HG02588 (cell line): ENCODE data around the gene AGMO.

Experiments used
- ATAC-seq: cut with Tn5 transposase; IDR thresholded peaks from one replicate; pipeline ENCODE4 v1.9.1; 2021; ENCODE audit warnings: mild to moderate bottlenecking, moderate library complexity; ENCODE audit not compliant: unreplicated experiment

Gene AGMO

GRCh38 chr7:15504351-15504750 lies 57.5 kb downstream of the AGMO start:
- ATAC-seq, result no peak

DNA sequence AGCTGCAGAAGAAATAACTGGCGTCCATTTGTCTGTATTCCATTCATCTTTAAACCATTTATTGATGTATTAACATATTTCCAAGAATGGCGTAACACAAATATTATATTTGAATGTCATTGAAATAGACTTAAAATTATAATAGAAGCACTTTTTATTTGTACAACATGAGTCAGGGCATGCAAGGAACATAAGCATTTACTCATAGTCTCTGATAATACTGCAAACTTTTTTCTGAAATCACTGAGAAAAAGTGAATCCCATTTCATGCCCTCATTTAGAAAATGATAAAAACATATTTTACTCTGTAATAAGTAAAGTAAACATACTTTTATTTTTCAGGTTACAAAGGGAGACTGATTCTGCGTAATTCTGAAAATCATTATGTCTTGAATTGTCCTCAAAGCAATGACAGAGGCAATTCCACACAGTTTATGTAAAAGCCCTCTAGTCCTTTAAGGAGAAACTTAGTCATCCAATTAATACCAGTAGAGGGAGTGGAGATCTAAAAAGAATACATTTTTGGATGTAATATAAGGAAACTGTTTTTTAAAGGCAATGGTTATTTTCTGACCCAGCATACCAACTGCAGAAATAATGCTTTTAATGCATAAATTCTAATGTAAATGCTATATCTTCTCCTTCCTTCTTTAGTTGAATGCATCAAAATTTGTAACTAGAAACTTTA lies 58.1 kb downstream of the AGMO start:
- no peak for ATAC-seq

GRCh38 chr7:15498465-15498864 lies 63.4 kb downstream of the AGMO start:
- ATAC-seq, result no peak

DNA sequence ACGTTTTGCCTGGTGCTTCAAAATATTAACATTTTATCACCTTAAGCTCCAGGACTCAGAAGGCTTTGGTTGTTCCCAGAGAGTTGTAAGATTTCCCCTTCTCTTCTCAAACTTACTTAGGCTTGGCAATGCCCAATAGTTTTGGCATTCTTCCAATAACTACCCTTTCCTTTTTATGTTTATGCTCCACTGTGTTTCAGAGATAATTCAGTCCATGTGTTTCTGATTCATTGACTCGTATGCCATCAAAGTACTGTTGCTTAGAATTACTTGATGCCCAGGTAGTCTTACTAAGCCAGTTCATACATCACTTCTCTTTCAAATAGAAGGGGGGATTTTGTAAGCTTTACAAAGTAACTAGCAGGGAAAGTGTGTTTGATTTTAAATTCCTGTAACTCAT lies 66.6 kb downstream of the AGMO start:
- no peak for ATAC-seq

DNA sequence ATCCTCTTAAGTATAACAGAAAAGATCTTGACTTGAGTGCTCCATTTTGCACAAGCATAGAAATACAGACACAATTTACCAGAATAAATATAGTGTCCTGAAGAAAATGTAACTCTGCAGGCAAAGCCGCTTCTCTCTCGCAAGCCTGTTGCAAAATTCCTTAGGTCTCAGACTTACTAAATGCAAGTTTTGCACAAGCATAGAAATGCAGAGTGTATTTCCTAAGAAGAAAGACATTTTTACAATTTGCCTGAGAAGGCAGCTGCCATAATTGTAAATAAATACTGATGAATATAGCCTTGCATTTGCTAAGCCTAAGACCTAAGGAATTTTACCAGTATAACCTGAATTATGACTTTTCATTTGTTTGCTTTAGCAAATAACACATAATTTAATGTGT lies 67.1 kb downstream of the AGMO start:
- no peak for ATAC-seq

GRCh38 chr7:15491361-15491760 lies 70.5 kb downstream of the AGMO start:
- no peak for ATAC-seq

- no peak for ATAC-seq
Measured at GRCh38 chr7:15490291-15490690, 71.5 kb downstream of the AGMO start.

- no peak for ATAC-seq
Measured at GRCh38 chr7:15489861-15490260, 72.0 kb downstream of the AGMO start.

DNA sequence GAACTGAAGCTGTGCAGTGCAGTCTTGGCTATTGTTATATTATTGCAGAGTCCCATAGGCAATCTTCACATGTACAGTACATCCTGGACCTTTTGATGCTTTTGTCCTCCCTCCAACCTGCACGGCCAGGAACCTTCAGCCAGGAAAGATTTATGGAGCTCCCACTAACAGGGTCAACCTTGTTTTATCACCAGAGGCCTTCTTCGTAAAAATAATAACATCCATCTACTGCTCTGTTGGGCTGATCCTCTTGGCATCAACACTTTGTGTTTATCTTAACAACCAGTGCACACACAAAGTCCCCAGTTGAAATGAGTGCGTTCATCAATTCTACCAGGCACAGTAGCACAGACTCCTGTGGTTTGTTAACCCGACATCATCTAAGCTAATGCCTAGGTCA lies 72.4 kb downstream of the AGMO start:
- ATAC-seq, result no peak

- no peak for ATAC-seq
Measured at GRCh38 chr7:15488401-15488800, 73.4 kb downstream of the AGMO start.

DNA sequence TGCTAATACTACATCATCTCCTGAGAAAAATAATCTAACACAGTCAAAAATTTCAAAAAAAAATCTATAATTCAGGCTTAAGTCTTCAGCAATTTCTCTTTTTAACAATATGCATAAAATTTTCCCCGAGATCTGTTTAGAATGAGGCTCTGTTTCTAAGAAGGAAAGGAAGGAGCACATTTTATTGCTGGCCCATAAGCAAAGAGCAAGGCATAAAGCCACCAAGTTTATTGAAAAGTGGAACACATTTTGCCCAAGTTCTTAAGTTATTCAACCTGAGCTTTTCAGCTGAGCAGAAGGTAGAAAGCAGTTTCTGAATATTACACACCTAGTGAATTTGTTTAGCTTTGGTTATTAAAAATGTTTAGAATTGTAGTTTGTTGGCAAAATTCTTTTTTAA lies 73.9 kb downstream of the AGMO start:
- ATAC-seq, result no peak

DNA sequence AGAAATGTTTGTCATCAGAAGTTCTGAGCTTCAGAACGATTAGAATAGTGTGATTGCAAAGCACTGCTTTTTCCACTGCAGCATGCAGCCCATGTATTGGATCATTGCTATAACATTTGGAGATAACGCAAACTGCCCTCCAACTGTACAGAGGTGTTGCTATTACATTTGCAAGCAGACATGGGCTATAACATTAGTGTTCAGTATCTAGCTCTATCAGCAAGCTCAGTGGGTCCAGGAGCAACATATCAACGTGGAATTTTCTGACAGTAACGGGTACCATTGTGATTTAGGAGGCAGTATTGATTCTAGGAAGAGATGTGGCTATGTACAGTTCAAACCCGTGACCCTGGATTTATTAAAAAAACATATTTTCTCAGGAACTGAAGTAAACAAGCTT lies 75.8 kb downstream of the AGMO start:
- ATAC-seq, result no peak

DNA sequence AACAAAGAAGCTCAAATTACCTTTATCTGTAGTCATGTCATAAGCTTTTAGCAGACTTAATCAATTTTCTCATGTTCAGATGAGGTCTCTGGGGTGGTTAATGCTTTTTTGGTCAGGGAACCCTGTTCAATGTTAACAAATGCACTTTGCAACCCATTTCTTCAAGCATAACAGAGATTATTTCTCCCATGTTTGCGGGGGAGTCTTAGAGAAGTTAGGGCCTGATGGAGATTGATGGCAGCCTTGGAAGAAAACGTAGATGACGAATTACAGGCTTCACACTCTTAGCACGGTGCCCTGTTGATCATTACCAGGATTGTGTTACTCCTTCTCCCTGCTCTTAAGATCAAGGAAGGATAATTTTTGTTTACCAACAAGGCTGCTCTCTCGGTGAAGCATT lies 76.4 kb downstream of the AGMO start:
- no peak for ATAC-seq

- no peak for ATAC-seq
Measured at GRCh38 chr7:15481132-15481531, 80.7 kb downstream of the AGMO start.

- no peak for ATAC-seq
Measured at GRCh38 chr7:15478401-15478800, 83.4 kb downstream of the AGMO start.

GRCh38 chr7:15476531-15476918 lies 85.3 kb downstream of the AGMO start:
- ATAC-seq, result no peak

GRCh38 chr7:15475808-15476530 lies 85.8 kb downstream of the AGMO start:
- no peak for ATAC-seq

DNA sequence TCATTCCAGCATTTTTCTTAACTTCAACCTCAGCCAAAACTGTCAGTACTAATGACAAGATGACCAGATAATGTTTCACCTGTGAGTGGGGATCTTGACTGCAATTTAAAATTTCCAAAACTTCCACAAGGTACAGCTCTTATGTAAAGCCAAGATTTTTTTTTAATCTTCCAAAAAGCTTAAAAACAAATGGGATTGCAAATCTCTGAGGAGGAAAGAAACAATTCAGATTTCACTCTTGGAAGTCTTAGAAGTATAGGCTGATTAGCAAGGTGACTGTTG lies 90.2 kb downstream of the AGMO start:
- ATAC-seq, result no peak

DNA sequence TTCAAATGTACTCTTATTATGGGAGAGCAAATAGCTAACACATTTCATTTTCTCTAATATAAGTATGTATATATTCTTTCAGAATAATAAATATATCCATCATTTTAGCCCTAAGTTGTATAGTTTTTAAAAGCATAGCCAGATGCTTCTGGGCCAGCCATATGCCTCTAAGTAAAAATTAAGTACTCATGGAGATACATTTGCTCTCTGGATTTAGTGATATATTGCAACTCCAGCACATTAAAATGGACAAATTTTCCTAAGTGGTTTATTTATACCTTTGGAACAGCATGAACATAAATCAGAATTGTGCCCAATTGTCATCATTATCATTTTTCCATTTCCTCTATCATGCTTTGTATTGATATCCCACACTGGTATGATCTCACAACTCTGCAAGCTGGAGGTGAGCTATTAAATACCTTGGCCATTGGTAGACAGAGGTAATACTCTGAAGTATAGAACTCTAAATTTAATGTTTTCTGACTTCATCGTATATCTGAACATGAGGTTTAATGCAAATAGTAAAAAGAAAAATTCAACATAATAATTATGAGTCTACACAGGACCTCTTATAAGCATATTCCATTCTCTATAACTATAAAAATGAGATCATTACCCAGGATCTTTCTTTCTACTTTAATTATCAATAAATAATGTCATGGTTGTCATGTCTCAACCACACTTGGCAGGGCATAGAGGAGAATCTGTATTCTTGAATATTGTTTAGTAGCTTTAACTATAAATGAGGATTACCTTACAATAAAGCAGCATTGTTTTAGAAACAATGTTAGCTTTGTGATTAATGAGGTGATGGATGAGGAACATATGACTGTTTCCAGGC lies 90.8 kb downstream of the AGMO start:
- no peak for ATAC-seq

- no peak for ATAC-seq
Measured at GRCh38 chr7:15464667-15465121, 97.1 kb downstream of the AGMO start.

DNA sequence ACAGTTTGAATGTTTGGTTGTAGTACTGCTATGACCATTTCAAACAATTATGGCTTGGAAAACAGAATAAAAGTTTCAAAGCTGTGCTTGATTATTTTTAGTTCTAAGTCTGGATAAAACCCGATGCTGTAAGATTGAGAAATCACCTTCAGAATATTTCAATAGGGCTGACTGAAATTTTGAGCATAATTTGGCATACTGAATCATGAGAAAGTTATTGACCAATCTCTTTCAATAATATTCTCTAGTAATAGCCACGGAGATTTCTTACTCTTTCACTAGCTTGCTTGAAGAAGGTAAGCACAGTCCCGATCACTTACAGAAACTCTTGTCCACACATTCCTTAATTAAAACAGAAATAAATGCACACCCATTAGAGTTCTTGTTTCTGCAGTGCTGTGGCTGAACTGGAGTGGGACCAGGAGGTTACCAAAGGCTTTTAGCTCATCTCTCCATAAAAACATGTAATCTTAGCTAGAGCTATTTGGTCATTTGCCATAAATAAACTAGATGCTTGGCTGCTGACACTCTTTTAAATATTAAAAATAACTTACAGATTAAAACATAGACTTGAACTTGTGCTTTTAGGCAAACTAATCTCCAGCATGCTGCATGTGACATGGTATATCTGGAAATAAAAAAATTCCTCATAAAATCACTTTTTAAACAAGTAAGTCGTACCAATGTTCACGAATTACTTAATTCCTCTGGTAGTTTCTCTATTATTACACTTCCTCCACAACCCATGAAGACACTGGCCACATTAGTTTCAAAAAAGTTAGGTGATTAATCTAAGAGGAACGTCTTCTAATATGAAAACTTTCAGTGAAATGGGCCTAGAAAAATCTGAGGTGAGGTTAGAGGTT lies 97.8 kb downstream of the AGMO start:
- ATAC-seq, result no peak
